Fibroblast of skin of left biceps (primary cell): ENCODE results near the gene GFM1.

Experiments
- DNase-seq, 2 experiments: peaks; one replicate each; pipeline ENCODE4 v3.0.0-alpha.2; 2013; ENCODE audit warnings: low read depth in 2 of 2

The GFM1 gene

DNA sequence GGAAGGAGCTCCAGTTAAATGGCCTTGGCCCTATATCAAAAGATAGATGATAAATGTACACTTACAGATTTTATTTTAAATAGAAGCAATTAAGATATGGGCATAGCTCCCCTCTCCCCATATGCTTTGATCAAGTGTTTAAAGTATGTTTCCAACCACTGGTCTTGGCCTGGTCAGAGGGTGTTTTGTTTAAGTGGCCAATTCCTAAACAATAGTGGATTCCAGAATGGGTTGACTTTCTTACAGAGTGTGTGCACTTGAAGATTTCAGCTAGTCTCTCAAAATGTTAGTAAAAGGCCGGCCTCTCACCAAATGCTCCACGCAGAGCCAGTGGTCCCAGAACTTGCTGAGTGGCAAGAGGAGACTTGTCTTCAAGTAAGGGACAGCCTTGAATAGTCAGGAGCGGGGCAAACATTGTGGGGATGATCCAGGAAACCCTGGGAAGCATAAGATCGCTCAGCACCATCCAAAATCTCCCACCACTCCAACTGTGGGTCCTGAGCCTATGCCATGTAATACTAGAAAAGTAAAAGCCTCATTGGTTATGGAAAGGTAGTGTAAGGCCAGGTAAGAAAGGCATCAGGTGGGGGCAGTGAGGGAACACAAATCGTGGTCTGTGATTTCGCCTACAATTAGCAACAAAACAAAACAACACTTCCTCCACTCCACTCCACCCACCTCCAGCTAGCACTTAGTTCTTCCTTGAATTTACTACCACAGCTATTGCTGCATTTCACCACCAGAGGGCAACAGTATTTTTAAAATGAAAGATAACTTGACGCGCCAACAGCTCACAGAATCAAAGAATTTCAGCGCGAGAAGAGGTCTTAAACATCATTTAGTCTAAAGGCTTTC lies 83.1 kb downstream of the GFM1 start:
- DNase-seq: no peak

DNA sequence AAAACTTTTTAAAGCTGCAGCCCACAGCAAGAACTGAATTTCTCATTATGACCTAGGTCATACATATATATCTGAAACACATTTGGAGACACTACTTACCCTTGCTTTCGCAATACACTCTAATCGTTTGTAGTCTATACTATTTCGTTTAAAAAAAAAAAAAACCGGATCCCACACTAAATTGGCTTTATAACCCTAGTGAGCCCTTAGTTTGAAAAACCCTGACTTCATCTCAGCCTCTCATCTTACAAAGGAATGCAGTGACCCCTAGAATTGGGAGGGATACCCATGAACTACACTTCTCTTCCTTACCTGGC lies 83.7 kb downstream of the GFM1 start:
- DNase-seq: no peak

DNA sequence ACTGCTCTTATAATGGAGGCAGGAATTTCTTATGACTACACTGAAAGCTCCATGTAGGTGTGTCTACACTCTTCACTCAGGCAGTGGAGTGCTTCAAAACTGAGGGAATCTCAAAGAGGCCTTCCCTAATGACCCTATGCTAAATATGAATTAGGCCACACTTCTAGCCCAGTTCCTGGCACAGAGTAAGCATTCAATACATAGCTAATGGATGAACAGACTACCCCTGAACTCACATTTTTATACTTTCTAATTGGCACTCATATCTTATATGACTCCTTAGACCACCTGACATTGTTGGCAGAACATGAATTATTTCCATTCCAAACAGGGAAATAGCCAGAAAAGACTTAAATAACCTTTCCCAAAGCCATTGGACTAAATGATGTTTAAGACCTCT lies 84.5 kb downstream of the GFM1 start:
- DNase-seq: no peak

DNA sequence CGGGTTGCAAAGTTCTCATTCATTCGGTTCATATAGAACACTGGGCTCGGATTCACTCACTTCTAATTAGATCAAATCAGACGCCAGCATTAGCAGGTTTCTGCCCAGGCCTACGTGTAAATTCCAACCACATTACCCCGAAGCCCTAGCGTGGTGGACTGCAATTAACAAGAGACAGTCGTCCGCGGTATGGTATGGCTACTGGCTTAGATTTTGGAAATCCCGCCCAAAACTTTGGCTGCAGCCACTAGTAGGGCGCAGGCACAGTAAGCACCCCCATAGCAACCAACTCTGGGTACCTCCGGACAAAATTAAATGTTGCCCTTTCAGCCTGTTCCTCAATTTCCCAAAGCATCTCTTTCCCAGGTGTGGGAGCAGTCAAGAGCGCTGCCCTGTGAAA lies 87.2 kb downstream of the GFM1 start:
- no peak for DNase-seq

DNA sequence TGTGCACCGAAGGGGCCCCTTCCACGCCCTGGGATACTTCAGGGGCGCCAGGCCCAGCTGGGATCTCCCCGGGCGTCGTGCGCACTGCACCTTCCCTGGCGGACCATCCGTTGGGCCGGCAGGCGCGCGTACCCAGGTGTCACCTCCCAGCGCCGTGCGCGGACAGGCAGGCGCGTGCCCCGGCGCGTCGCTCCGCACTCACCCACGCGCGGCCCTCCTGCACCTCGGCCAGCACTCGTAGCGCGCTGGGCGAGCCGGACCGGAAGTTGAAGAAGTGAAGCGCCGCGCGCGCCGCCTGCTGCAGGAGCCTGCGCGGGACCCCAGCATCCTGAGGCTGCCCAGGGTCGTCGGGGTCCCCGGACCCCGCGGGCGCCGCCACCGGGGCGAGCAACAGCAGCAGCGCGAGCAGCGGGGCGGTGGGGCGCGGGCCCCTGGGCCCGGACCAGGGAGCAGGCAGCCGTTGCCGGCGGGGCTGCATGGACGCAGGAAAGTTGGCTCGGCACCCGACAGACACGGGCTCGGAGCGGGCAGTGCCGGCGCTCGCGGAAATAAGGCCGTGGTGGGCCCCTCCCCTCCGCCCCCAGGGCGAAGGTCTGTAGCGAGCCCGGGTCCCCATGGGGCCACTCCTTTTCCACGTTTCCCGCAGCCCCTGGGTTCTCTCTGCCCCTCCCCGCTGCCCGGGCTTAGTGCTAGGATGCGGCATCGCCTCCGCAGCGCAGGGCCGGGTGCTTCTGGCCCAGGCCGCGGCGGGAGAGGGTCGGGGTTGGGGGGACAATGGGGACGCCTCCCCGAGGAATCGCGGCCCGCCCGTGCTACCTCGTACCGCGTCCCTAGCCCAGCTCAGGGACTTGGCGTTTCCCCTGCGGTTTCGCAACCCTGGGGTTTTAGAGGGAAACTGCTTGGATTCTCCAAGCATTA lies 87.9 kb downstream of the GFM1 start, which contains the start of gene RARRES1:
TSS of gene RARRES1 (minus strand) at position 520 of the 918 bp plus-strand sequence. CDS start at position 478, 42 bp downstream.
- no peak for DNase-seq

DNA sequence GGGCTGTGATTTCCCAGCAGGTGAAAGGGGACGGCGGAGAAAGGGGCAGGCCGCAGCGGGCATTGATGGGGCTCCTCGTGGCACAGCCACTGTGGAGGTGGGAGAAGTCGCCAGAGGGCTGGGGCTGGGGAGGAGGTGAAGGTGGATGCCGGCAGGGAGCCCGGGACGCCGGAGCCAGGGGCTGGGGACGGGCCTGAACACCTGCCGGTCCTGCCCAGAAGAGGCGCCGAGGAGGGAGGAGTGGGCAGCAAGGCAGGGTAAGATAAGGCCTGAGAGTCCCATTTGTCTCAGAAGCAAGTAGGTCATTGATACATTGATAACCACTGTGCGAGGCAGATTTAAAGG lies 88.5 kb downstream of the GFM1 start:
- DNase-seq: no peak

DNA sequence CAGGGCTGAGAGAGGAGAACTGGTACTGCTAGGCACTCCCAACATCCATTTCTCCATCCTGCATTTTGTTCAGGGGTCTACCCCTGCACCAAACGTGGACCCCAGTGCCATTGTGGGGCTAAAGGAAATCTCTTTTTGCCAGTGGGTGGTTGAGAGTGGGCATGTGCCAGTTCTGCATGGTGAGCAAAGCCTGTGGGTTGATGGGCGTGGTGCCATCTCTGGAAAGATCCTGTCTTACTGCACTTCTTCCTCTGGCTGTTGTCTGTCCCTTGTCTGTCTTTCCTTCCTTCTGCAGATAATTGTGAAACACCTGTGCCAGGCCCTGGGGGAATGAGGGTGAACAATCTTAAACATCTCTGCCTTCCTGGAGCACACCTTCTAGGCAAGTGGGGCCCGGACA lies 89.3 kb downstream of the GFM1 start:
- DNase-seq: no peak

DNA sequence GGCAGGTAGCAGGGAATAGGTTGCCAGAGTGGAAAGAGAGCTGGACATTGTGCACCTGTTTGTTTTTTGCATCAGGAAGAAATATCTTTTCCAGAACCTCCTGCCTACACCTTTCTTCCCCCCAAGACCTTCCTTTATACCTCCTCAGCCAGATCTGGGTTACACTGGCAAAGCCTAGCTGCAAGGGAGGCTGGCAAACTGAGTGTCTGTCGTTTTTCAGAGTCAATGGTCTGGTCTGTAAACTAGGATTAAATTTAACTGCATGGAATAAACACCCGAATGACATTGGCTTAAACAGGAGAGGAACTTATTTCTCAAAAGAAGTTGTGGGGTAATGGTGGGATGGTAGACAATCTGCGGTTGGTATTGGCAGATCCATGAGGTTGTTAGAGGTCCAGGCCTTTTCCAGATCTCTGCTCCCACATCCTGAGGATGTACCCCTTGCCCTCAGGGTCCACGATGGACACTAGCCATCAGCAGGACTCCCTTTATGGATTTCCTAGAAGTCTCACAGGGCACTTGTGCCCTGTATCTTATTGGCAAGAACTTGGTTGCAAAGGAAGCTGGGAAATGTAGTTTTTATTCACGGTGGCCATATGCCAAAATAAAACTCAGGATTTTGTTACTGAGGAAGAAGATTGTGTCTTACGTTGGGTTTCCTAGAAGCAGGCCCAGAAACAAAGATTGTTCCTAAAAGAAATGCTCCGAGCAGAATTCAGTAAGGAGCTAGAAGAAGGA lies 91.1 kb downstream of the GFM1 start:
- no peak for DNase-seq

DNA sequence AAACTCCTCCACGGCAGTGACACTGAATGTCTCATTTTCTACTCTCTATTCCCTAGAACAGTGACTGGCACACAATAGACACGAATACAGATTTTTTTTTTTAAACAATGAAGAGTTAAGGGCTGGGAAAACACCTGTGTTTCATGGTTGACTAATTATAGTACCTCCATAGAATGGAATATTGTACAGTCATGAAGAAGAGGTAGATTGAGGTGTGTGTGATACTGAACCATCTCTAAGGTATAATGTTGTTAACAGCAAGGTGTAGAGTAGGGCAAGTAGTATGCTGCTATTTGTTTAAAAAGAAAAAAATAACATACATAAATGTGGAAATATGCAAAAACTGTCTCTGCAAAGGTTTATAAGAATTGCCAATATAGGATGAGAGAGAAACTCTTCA lies 93.1 kb downstream of the GFM1 start:
- no peak for DNase-seq

DNA sequence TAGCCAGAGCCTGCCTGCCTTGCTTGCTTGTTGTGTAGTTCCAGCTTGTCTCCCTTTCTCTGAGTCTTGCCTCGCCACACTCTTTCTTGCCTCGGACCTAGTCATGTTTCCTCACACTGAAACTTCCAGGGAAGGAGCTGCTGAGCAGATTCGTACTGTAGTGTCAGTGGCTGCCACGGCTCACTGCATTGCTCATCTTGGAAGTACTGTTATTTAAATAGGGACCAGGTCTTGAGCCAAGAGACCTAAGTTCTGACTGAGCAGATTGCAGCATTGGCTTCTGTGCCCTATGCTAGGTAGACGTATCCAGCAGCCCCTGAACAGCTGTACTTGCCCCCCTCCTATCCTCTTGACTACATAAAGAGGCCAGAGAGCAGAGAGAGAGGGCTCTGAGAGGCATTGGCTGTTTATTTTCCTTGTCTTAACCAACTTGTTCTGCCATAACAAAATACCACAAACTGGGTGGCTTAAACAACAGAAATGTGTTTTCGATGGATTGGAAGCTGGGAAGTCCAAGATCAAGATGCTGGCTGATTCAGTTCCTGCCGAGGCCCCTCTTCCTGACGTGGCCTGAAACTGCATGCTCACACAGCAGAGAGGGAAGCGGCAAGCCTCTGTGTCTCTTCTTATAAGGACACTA lies 93.8 kb downstream of the GFM1 start:
- no peak for DNase-seq

DNA sequence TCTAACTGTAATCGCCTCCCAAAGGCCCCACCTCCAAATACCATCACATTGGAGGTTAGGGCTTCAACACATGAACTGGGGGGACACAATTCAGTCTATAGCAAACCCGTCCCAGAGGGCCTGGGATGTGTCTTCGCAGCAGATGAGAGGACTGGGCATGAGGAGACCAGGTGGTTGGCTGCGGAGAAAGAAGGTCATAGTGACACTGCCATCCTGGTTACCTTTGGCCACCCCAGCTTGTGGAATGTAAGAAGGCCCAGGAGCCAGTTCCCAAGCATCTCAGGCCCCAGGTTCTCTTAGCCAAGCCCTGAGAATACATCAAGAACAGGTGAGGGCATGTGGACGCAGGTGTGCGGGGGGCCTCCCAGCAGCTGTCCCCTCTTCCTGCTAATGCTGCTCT lies 94.3 kb downstream of the GFM1 start:
- DNase-seq: no peak

DNA sequence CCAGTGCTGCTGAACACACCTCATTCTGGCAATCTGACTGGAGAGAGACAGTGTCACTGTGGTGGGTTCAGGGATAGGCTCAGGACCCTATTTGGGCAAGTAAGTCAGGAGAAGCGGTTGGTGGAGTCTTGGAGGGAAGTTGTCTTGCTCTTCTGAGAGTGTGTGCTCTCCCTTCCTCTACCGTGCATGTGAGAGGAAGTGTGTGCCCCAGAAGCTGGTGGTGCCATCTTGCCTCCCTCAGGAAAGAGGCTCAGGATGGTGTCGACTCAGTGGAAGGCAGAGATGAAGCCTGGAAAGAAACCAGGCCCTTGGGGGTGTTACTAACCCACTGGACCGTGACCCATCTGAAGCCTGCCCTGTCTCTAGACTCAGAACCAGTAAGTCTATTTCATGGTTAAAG lies 94.8 kb downstream of the GFM1 start:
- no peak for DNase-seq

DNA sequence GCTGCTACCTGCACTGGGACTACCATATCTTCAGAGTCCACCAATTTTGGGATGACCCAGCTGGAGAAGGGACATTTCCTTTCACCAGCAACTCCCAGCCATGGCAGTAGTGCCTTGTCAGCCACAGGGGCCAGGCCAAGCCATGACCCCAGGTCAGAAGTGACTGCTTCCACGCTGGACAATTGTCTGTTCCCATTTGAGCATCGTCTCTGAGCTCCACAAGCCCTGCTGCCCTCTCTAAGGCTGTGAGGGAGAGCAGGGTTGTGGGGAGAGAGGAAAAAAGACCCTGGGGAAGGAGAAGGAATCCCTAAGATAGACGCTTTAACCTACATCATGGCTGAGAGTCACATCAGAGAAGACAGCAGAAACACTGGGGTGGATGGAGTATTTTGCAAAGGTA lies 95.3 kb downstream of the GFM1 start:
- DNase-seq: no peak
